Measurements from ENCODE around the gene HEATR5A.

DNA sequence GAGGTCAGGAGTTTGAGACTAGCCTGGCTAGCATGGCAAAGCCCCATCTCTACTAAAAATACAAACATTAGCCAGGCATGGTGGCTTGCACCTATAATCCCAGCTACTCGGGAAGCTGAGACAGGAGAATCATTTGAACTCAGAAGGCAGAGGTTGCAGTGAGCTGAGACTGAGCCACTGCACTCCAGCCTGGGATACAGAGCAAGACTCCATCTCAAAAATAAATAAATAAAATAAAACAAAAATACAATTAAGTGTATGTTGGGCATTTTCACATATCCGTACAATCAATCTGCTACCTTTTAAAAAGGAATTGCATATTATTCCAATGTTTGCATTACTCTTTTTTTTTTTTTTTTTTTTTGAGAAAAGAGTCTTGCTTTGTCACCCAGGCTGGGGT, 165.1 kb downstream of the HEATR5A start:
- TF ChIP-seq, protein P1, sequence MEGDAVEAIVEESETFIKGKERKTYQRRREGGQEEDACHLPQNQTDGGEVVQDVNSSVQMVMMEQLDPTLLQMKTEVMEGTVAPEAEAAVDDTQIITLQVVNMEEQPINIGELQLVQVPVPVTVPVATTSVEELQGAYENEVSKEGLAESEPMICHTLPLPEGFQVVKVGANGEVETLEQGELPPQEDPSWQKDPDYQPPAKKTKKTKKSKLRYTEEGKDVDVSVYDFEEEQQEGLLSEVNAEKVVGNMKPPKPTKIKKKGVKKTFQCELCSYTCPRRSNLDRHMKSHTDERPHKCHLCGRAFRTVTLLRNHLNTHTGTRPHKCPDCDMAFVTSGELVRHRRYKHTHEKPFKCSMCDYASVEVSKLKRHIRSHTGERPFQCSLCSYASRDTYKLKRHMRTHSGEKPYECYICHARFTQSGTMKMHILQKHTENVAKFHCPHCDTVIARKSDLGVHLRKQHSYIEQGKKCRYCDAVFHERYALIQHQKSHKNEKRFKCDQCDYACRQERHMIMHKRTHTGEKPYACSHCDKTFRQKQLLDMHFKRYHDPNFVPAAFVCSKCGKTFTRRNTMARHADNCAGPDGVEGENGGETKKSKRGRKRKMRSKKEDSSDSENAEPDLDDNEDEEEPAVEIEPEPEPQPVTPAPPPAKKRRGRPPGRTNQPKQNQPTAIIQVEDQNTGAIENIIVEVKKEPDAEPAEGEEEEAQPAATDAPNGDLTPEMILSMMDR (IDR thresholded peaks at IDR 0.05) = no peak
- TF ChIP-seq POLR2A (IDR thresholded peaks at IDR 0.05) (no peak), POLR2AphosphoS5 (IDR thresholded peaks at IDR 0.05) (no peak)

Data from prostate gland (tissue), 2 donors.